Stomach (tissue), 4 donors: Measurements from ENCODE around the gene PHF2.

Source experiments
- CTCF ChIP-seq, 7 experiments: fragments of 450-650 bp in 4 of 7; fragments of 200-600 bp in 3 of 7; sonication (generic) in 3 of 7; IDR thresholded peaks; one replicate each; pipeline ENCODE4 v1.5.1; 2016 to 2019; ENCODE audit warnings: antibody characterized with exemption in 7 of 7, control low read depth in 2 of 7, mild to moderate bottlenecking in 1 of 7
- POLR2AphosphoS5 ChIP-seq, 3 donors: sonication (generic); formaldehyde crosslinking; IDR thresholded peaks; one replicate each; pipeline ENCODE4 v1.6.1; 2016; ENCODE audit warnings: antibody characterized with exemption in 3 of 3

GRCh38 chr9:93620041-93620506 is 43.7 kb downstream of the PHF2 start:
- TF ChIP-seq CTCF (IDR thresholded peaks at IDR 0.05) (no peak), POLR2AphosphoS5 (IDR thresholded peaks at IDR 0.05) (no peak)
